Fibroblast of lung (primary cell): ENCODE data around the gene USP21. TPM values are rescaled to one million over a fixed set of nuclear protein-coding genes. Genes with fewer than 3 reads are reported as not detected.
"Not testable (repeated sequence)": the region's sequence is repeated elsewhere in the genome, so short reads cannot be mapped to it uniquely, and the experiment has no call there.

Experiments used
- DNase-seq, 2 donors: peaks; one replicate each; pipeline versions ENCODE4 v3.0.0 to v3.0.0-alpha.2; 2010; ENCODE audit warnings: low read depth in 2 of 2
- H2AFZ ChIP-seq: 2 replicates; pipeline ENCODE4 v1.5.1; 2012; ENCODE audit warnings: low read length, control low read depth, inconsistent platforms
- H3K27ac ChIP-seq: 2 replicates; pipeline ENCODE4 v1.5.1; 2011; ENCODE audit warnings: low read length, control low read depth; ENCODE audit not compliant: insufficient read depth
- H3K27me3 ChIP-seq: 2 replicates; pipeline ENCODE4 v1.5.1; 2011; ENCODE audit warnings: mild to moderate bottlenecking, low read length; ENCODE audit not compliant: control insufficient read depth, insufficient read depth
- H3K36me3 ChIP-seq: 2 replicates; pipeline ENCODE4 v1.5.1; 2011; ENCODE audit warnings: low read length; ENCODE audit not compliant: control insufficient read depth, insufficient read depth
- H3K4me1 ChIP-seq: 2 replicates; pipeline ENCODE4 v1.5.1; 2011; ENCODE audit warnings: low read length; ENCODE audit not compliant: control insufficient read depth, insufficient read depth; ENCODE audit errors: extremely low read depth
- H3K4me2 ChIP-seq: 2 replicates; pipeline ENCODE4 v1.5.1; 2011; ENCODE audit warnings: low read length, control low read depth; ENCODE audit not compliant: insufficient read depth; ENCODE audit errors: extremely low read depth
- H3K4me3 ChIP-seq, 4 experiments: fragments of 200-600 bp in 1 of 4; sonication (generic) in 1 of 4; replicated peaks in 1 of 4; 2 replicates each; pipeline ENCODE4 v1.5.1; 2011 to 2016; ENCODE audit warnings: low read length in 4 of 4, low read depth in 3 of 4, mild to moderate bottlenecking in 3 of 4, control low read depth in 2 of 4, inconsistent platforms in 1 of 4, mixed read lengths in 1 of 4; ENCODE audit not compliant: insufficient read depth in 1 of 4; ENCODE audit errors: control extremely low read depth in 1 of 4
- H3K79me2 ChIP-seq: 2 replicates; pipeline ENCODE4 v1.5.1; 2012; ENCODE audit warnings: mild to moderate bottlenecking, low read length, inconsistent platforms; ENCODE audit not compliant: control insufficient read depth, insufficient read depth
- H3K9ac ChIP-seq: 2 replicates; pipeline ENCODE4 v1.5.1; 2011; ENCODE audit warnings: mild to moderate bottlenecking, low read length, control low read depth; ENCODE audit not compliant: insufficient read depth
- H3K9me3 ChIP-seq: 2 replicates; pipeline ENCODE4 v1.5.1; 2012; ENCODE audit warnings: low read depth, low read length; ENCODE audit not compliant: control insufficient read depth, insufficient read depth
- H4K20me1 ChIP-seq: 2 replicates; pipeline ENCODE4 v1.5.1; 2011; ENCODE audit warnings: low read length; ENCODE audit not compliant: control insufficient read depth, insufficient read depth; ENCODE audit errors: extremely low read depth
- CTCF ChIP-seq, 2 donors: IDR thresholded peaks in 1 of 2; conservative IDR thresholded peaks in 1 of 2; 1 replicate in 1 of 2; 2 replicates in 1 of 2; pipeline ENCODE4 v1.5.1; 2011 to 2012; ENCODE audit warnings: low read length in 2 of 2, control low read depth in 1 of 2, inconsistent platforms in 1 of 2, low read depth in 1 of 2, mild to moderate bottlenecking in 1 of 2
- EZH2 ChIP-seq: IDR thresholded peaks from 2 replicates; pipeline ENCODE4 v1.5.1; 2012; ENCODE audit warnings: low read length, control low read depth, mild to moderate bottlenecking; ENCODE audit errors: missing control alignments
- polyA plus RNA-seq, 2 donors: library from polyadenylated mRNA; depleted of rRNA in 1 of 2; stranded (reverse) in 1 of 2; unstranded in 1 of 2; fragments of >200 nt; gene quantifications; 2 replicates each; pipeline ENCODE4 v1.2.1, GENCODE V29; 2011 to 2012; ENCODE audit warnings: missing spikeins in 1 of 2
- total RNA-seq: library from RNA; depleted of rRNA; stranded (reverse); fragments of >200 nt; gene quantifications from 2 replicates; pipeline ENCODE4 v1.2.1, GENCODE V29; 2014

Gene USP21
- total and polyA plus RNA-seq, 2 donors (not counting 1 experiment from before 2014, with no cell fraction given): 10.2 to 11.7 TPM

DNA sequence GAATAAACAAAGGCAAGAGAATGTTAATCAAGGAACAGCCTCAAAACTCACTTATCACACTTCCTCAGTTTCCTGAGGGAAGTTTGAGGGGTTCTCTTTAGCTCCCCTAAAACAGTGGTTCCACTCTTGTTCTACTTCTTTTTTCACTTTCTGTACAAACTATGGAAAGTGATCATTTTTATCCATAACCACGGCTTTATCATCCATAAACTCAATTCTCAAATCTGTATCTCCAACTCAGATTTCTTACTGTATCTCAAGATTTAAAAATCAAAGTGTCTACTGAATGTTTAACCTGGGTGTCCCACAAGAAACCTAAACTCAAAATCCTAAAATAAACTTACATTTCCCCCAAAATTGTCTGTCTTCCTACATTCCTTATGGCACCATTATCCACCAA, 45.4 kb upstream of the USP21 start:
- Histone ChIP-seq H3K27me3 (no peaks in the 10 kb centered on the region), H4K20me1 (peaks cover 2% of the 10 kb centered on the region), H3K4me2 (no peak overlapping the region), H3K27ac (no peak overlapping the region), H3K79me2 (peaks cover 76% of the 10 kb centered on the region), H3K9me3 (no peaks in the 10 kb centered on the region), H3K4me3 (no peak overlapping the region), H2AFZ (no peak overlapping the region), H3K36me3 (peaks cover 2% of the 10 kb centered on the region), H3K4me1 (peaks cover 9% of the 10 kb centered on the region), H3K9ac (no peak overlapping the region)
- no peak for TF ChIP-seq EZH2
- no peak for TF ChIP-seq CTCF (conservative IDR thresholded peaks at IDR 0.05 in 1 of 2, IDR thresholded peaks at IDR 0.05 in 1 of 2; ENCODE audit: low read depth in 1 of 2, low read length in 2 of 2)
- no peak for DNase-seq

- Histone ChIP-seq H3K27ac (no peak overlapping the region), H3K79me2 (peaks cover 78% of the 10 kb centered on the region), H2AFZ (no peak overlapping the region), H3K9ac (no peak overlapping the region), H3K4me3 (no peak overlapping the region), H3K36me3 (peaks cover 2% of the 10 kb centered on the region), H3K9me3 (no peaks in the 10 kb centered on the region), H4K20me1 (peaks cover 2% of the 10 kb centered on the region), H3K27me3 (no peaks in the 10 kb centered on the region), H3K4me1 (peaks cover 15% of the 10 kb centered on the region), H3K4me2 (no peak overlapping the region)
- DNase-seq: peak in 1 of 2 donors; percentile 34
- TF ChIP-seq EZH2 (no peak), CTCF (conservative IDR thresholded peaks at IDR 0.05 in 1 of 2, IDR thresholded peaks at IDR 0.05 in 1 of 2; ENCODE audit: low read depth in 1 of 2, low read length in 2 of 2) (no peak)
These were observed 44.7 kb upstream of the USP21 start for GRCh38 chr1:161114556-161114955.

- no peak overlapping the region for H3K9ac ChIP-seq
- H3K36me3 ChIP-seq: peaks cover 2% of the 10 kb centered on the region
- peak overlapping the region in 1 of 4 experiments; percentile 1 for H3K4me3 ChIP-seq
- peak; percentile 90 to 96 for DNase-seq
- peaks cover 75% of the 10 kb centered on the region for H3K79me2 ChIP-seq
- H4K20me1 ChIP-seq: peaks cover 2% of the 10 kb centered on the region
- peak overlapping the region; percentile 18 for H3K27ac ChIP-seq
- H3K4me1 ChIP-seq: peaks cover 15% of the 10 kb centered on the region
- no peaks in the 10 kb centered on the region for H3K27me3 ChIP-seq
- no peak overlapping the region for H2AFZ ChIP-seq
- H3K4me2 ChIP-seq: peak overlapping the region; percentile 57
- H3K9me3 ChIP-seq: no peaks in the 10 kb centered on the region
- no peak for TF ChIP-seq EZH2
- no peak for TF ChIP-seq CTCF (conservative IDR thresholded peaks at IDR 0.05 in 1 of 2, IDR thresholded peaks at IDR 0.05 in 1 of 2; ENCODE audit: low read depth in 1 of 2, low read length in 2 of 2)
These were observed 44.1 kb upstream of the USP21 start for GRCh38 chr1:161115132-161115711.

- not testable (repeated sequence) for H2AFZ ChIP-seq, H3K4me2 ChIP-seq, H3K27me3 ChIP-seq, H3K36me3 ChIP-seq, H3K9ac ChIP-seq, H3K9me3 ChIP-seq, H3K4me3 ChIP-seq, H3K27ac ChIP-seq, H4K20me1 ChIP-seq, DNase-seq
- peaks cover 72% of the 10 kb centered on the region for H3K79me2 ChIP-seq
- H3K4me1 ChIP-seq: peaks cover 15% of the 10 kb centered on the region
These were observed 43.3 kb upstream of the USP21 start for GRCh38 chr1:161115961-161116360.
